GM21367 (cell line): Measurements from ENCODE around the gene RAB34.
"Not testable (repeated sequence)": the region's sequence is repeated elsewhere in the genome, so short reads cannot be mapped to it uniquely, and the experiment has no call there.

Source experiments
- ATAC-seq: cut with Tn5 transposase; IDR thresholded peaks from one replicate; pipeline ENCODE4 v1.9.1; 2021; ENCODE audit not compliant: unreplicated experiment

The RAB34 gene

GRCh38 chr17:28728364-28729200 lies 10.9 kb upstream of the RAB34 start, which contains the start of gene NEK8:
Gene NEK8, plus strand, starts transcription at chr17:28728788. Its CDS starts 26 bp downstream, at chr17:28728814.
- ATAC-seq = peak; percentile 31

GRCh38 chr17:28726627-28727491 lies 9.2 kb upstream of the RAB34 start:
- ATAC-seq = peak; percentile 30

GRCh38 chr17:28726226-28726626 lies 8.6 kb upstream of the RAB34 start, which contains the start of gene TLCD1:
Gene TLCD1, minus strand, starts transcription at chr17:28726233. Its CDS starts 136 bp downstream, at chr17:28726097.
- no peak for ATAC-seq

- no peak for ATAC-seq
Measured at GRCh38 chr17:28725660-28726225, 8.1 kb upstream of the RAB34 start.

- ATAC-seq = no peak
Measured at GRCh38 chr17:28725166-28725659, 7.5 kb upstream of the RAB34 start.

- no peak for ATAC-seq
Measured at GRCh38 chr17:28724500-28725165, 7.0 kb upstream of the RAB34 start.

- ATAC-seq = not testable (repeated sequence)
Measured at GRCh38 chr17:28723836-28724499, 6.3 kb upstream of the RAB34 start.

- ATAC-seq = no peak
Measured at GRCh38 chr17:28723159-28723835, 5.6 kb upstream of the RAB34 start.

- no peak for ATAC-seq
Measured at GRCh38 chr17:28722417-28723158, 4.9 kb upstream of the RAB34 start.

- not testable (repeated sequence) for ATAC-seq
Measured at GRCh38 chr17:28720997-28721329, 3.3 kb upstream of the RAB34 start.

- no peak for ATAC-seq
Measured at GRCh38 chr17:28720247-28720996, 2.8 kb upstream of the RAB34 start.

GRCh38 chr17:28719021-28719433 lies 1.4 kb upstream of the RAB34 start:
- no peak for ATAC-seq

GRCh38 chr17:28718333-28719020 lies 809 bp upstream of the RAB34 start:
- ATAC-seq = no peak

- no peak for ATAC-seq
Measured at GRCh38 chr17:28716740-28717577, 709 bp downstream of the RAB34 start.

GRCh38 chr17:28715217-28715616 lies 2.5 kb downstream of the RAB34 start:
- ATAC-seq = no peak

GRCh38 chr17:28714281-28714680 lies 3.4 kb downstream of the RAB34 start:
- no peak for ATAC-seq
